PC-3 (cell line): Measurements from ENCODE around the gene SELENOS. TPM values are rescaled to one million over a fixed set of nuclear protein-coding genes. Genes with fewer than 3 reads are reported as not detected.

ENCODE experiments used
- ATAC-seq: fragments of 200-7000 bp; cut with Tn5 transposase; 2 replicates; pipeline ENCODE4 v1.9.1; 2020; ENCODE audit warnings: mild to moderate bottlenecking, moderate library complexity
- BruUV-seq: library from RNA; stranded (reverse); fragments of 400-500 nt; replicated peaks from 2 replicates; lab custom pipeline; 2021; lab: Mats Ljungman, UMichigan
- CTCF ChIA-PET: fragments of 300-600 bp; sonication (Branson Sonifier 250); formaldehyde crosslinking; loops from one replicate; lab custom pipeline; 2022; ENCODE audit warnings: antibody characterized with exemption; lab: Charles Lee
- POLR2A ChIA-PET: fragments of 300-600 bp; sonication (Branson Sonifier 250); formaldehyde crosslinking; loops from one replicate; lab custom pipeline; 2022; ENCODE audit warnings: antibody characterized with exemption; ENCODE audit not compliant: unreplicated experiment; lab: Charles Lee
- DNase-seq: peaks from one replicate; pipeline ENCODE4 v3.0.0-alpha.2; 2015
- H2AFZ ChIP-seq: fragments of 300-600 bp; sonication (generic); 2 replicates; pipeline ENCODE4 v1.6.0; 2016; ENCODE audit warnings: antibody characterized with exemption, low read length
- H3F3A ChIP-seq: fragments of 300-600 bp; sonication (generic); one replicate; pipeline ENCODE4 v1.6.0; 2017; ENCODE audit warnings: antibody characterized with exemption, low read length, control low read depth, mild to moderate bottlenecking; ENCODE audit not compliant: unreplicated experiment
- H3K27ac ChIP-seq: fragments of 300-600 bp; sonication (generic); 2 replicates; pipeline ENCODE4 v1.5.1; 2016; ENCODE audit warnings: mild to moderate bottlenecking, low read length
- H3K27me3 ChIP-seq: fragments of 300-600 bp; sonication (generic); 2 replicates; pipeline ENCODE4 v1.6.1; 2016; ENCODE audit warnings: low read length, mixed read lengths
- H3K36me3 ChIP-seq: fragments of 300-600 bp; sonication (generic); 2 replicates; pipeline ENCODE4 v1.6.1; 2016; ENCODE audit warnings: low read depth, mixed run types, low read length, mixed read lengths
- H3K4me1 ChIP-seq: fragments of 300-600 bp; sonication (generic); 2 replicates; pipeline ENCODE4 v1.5.1; 2016; ENCODE audit warnings: low read length; ENCODE audit not compliant: insufficient read depth
- H3K4me2 ChIP-seq: fragments of 300-600 bp; sonication (generic); 2 replicates; pipeline ENCODE4 v1.6.0; 2016; ENCODE audit warnings: low read length
- H3K4me3 ChIP-seq: fragments of 300-600 bp; sonication (generic); 2 replicates; pipeline ENCODE4 v1.5.1; 2016; ENCODE audit warnings: mild to moderate bottlenecking, low read length, mixed read lengths
- H3K79me2 ChIP-seq: fragments of 300-600 bp; sonication (generic); 2 replicates; pipeline ENCODE4 v1.6.1; 2017; ENCODE audit warnings: low read length, mixed read lengths
- H3K9ac ChIP-seq: fragments of 300-600 bp; sonication (generic); 2 replicates; pipeline ENCODE4 v1.6.0; 2016; ENCODE audit warnings: mild to moderate bottlenecking, low read length
- H3K9me2 ChIP-seq: fragments of 300-600 bp; sonication (generic); replicated peaks from 2 replicates; pipeline ENCODE4 v1.6.1; 2016; ENCODE audit warnings: mixed run types, low read length, mixed read lengths
- H3K9me3 ChIP-seq: fragments of 300-600 bp; sonication (generic); 2 replicates; pipeline ENCODE4 v1.6.1; 2016; ENCODE audit warnings: low read length, mixed read lengths
- H4K20me1 ChIP-seq: fragments of 300-600 bp; sonication (generic); 2 replicates; pipeline ENCODE4 v1.6.1; 2016; ENCODE audit warnings: low read length, mixed read lengths
- CTCF ChIP-seq: fragments of 300-600 bp; sonication (generic); conservative IDR thresholded peaks from 2 replicates; pipeline ENCODE4 v1.5.1; 2017; ENCODE audit warnings: antibody characterized with exemption, low read depth, mild to moderate bottlenecking, low read length
- EZH2 ChIP-seq: fragments of 300-600 bp; sonication (generic); IDR thresholded peaks from one replicate; pipeline ENCODE4 v1.6.1; 2017; ENCODE audit warnings: antibody characterized with exemption, mild to moderate bottlenecking, low read length; ENCODE audit not compliant: unreplicated experiment
- EZH2phosphoT487 ChIP-seq: fragments of 300-600 bp; sonication (generic); IDR thresholded peaks from 2 replicates; pipeline ENCODE4 v1.6.1; 2018; ENCODE audit warnings: mild to moderate bottlenecking, antibody characterized with exemption, low read length, borderline replicate concordance
- intact Hi-C: fragments of 100-400 bp; cut with micrococcal nuclease; formaldehyde crosslinking; loops from 2 replicates; pipeline ENCODE4 v1.9.0; 2023
- total RNA-seq: library from RNA; depleted of rRNA; stranded (reverse); fragments of >200 nt; gene quantifications from 2 replicates; pipeline ENCODE4 v1.2.3, GENCODE V29; 2014

Gene SELENOS
- total RNA-seq, 1 experiment from 2014 or later: 40.1 TPM

- TF ChIP-seq CTCF (no peak), EZH2phosphoT487 (no peak), EZH2 (no peak)
Observed at GRCh38 chr15:101323793-101324523, 46.7 kb upstream of the SELENOS start.

GRCh38 chr15:101322854-101323477, 45.7 kb upstream of the SELENOS start:
- BruUV-seq: no TSS peak
- no peaks in the 10 kb centered on the region for H3K36me3 ChIP-seq
- no peak overlapping the region for H3K4me2 ChIP-seq
- H3K79me2 ChIP-seq: no peaks in the 10 kb centered on the region
- POLR2A ChIA-PET: no interaction called here
- DNase-seq (no peak), ATAC-seq (no peak)
- H4K20me1 ChIP-seq: no peaks in the 10 kb centered on the region
- H3F3A ChIP-seq: no peaks in the 10 kb centered on the region
- intact Hi-C loops: no loop called here
- H3K4me1 ChIP-seq: no peaks in the 10 kb centered on the region
- no peak overlapping the region for H2AFZ ChIP-seq
- no peak overlapping the region for H3K9ac ChIP-seq
- no peak overlapping the region for H3K4me3 ChIP-seq
- no peak overlapping the region for H3K27ac ChIP-seq
- CTCF ChIA-PET: no interaction called here
- no peaks in the 10 kb centered on the region for H3K9me2 ChIP-seq
- H3K27me3 ChIP-seq: peaks cover 66% of the 10 kb centered on the region
- TF ChIP-seq EZH2 (no peak), EZH2phosphoT487 (no peak), CTCF (no peak)
- no peaks in the 10 kb centered on the region for H3K9me3 ChIP-seq

More at GRCh38 chr15:101323793-101324523, 46.7 kb upstream of the SELENOS start:
- Histone ChIP-seq H3K27ac (no peak overlapping the region), H3F3A (no peaks in the 10 kb centered on the region), H3K36me3 (no peaks in the 10 kb centered on the region), H3K9ac (no peak overlapping the region), H3K9me3 (no peaks in the 10 kb centered on the region), H4K20me1 (no peaks in the 10 kb centered on the region), H3K9me2 (no peaks in the 10 kb centered on the region), H3K79me2 (no peaks in the 10 kb centered on the region), H3K4me2 (no peak overlapping the region), H2AFZ (no peak overlapping the region), H3K4me1 (no peaks in the 10 kb centered on the region), H3K4me3 (no peak overlapping the region), H3K27me3 (peaks cover 66% of the 10 kb centered on the region)
- DNase-seq (no peak), ATAC-seq (no peak)
- ChIA-PET CTCF (no interaction called here), POLR2A (no interaction called here)
- intact Hi-C loops: no loop called here
- BruUV-seq: no TSS peak
